WTC11 (cell line): Measurements from ENCODE around the gene GPAT3.

Experiments used
- CDX4 ChIP-seq: fragments of 250-450 bp; sonication (Bioruptor Pico); IDR thresholded peaks from 2 replicates; pipeline ENCODE4 v1.9.0; 2021; ENCODE audit warnings: moderate library complexity, mild to moderate bottlenecking, inconsistent platforms, borderline replicate concordance
- FOXJ3 ChIP-seq: sonication (generic); formaldehyde crosslinking; IDR thresholded peaks from 2 replicates; pipeline ENCODE4 v1.9.0; 2021; ENCODE audit warnings: missing genetic modification reagents, mild to moderate bottlenecking, borderline replicate concordance
- FOXP4 ChIP-seq: sonication (generic); formaldehyde crosslinking; IDR thresholded peaks from 2 replicates; pipeline ENCODE4 v1.8.0; 2022; ENCODE audit warnings: mild to moderate bottlenecking, missing genetic modification reagents
- SMAD4 ChIP-seq: sonication (generic); formaldehyde crosslinking; IDR thresholded peaks from 2 replicates; pipeline ENCODE4 v1.8.0; 2022; ENCODE audit warnings: mild to moderate bottlenecking, missing genetic modification reagents
- USF1 ChIP-seq: sonication (generic); formaldehyde crosslinking; IDR thresholded peaks from 2 replicates; pipeline ENCODE4 v1.8.0; 2022; ENCODE audit warnings: mild to moderate bottlenecking, missing genetic modification reagents
- ZBTB21 ChIP-seq: sonication (generic); formaldehyde crosslinking; IDR thresholded peaks from 2 replicates; pipeline ENCODE4 v1.8.1; 2023; ENCODE audit warnings: mild to moderate bottlenecking, missing genetic modification reagents, borderline replicate concordance
- ZMAT4 ChIP-seq: fragments of 250-450 bp; sonication (Bioruptor Pico); IDR thresholded peaks from 2 replicates; pipeline ENCODE4 v1.9.0; 2021; ENCODE audit warnings: mild to moderate bottlenecking
- ZNF138 ChIP-seq: sonication (generic); formaldehyde crosslinking; conservative IDR thresholded peaks from 2 replicates; pipeline ENCODE4 v1.8.1; 2022; ENCODE audit warnings: mild to moderate bottlenecking, moderate library complexity, missing genetic modification reagents

DNA sequence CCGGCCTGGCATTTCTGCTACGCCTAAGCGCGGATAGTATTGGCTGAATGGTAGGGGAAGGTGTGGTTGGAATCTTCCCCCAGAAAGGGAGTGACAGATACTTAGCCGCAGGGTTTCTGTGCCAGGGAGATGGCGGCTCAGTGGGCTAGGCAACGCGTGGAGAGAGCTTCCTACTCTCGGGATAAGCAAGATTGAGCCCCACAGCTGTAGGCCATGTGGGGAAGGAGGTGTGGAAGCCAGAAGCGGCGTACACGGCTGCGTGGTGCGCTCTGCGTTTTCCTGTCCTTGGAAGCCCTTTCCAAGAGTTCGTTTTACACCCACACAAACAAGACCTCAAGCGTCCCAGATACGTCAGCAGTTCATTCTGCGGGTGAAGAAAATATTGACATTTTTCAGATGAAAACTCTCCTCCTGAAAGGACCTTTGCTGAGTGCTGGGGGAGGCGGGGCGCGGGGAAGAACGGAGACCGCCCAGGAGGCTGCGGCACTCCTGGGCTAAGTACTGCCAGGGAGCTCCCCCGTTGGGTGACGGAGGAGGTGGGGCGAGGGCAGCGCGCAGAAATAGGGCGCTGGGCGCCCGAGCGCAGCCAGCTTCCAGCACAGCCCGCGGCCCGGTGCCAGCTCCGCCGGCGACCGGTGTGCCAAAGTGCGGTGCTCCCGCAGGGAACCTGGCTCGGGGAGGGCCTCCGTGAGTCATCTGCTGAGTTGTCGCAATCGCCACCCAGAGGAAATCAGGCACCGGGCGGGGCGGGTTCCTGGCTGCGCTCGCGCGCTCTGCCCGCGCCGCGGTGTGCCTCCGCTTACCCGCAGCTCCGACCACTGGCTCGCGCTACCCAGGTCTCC lies at the start of gene GPAT3:
- TF ChIP-seq FOXJ3 (CRISPR knock-in tag): no peak
- no peak for TF ChIP-seq ZNF138 (CRISPR knock-in tag)
- TF ChIP-seq ZMAT4 (CRISPR knock-in tag): no peak
- no peak for TF ChIP-seq USF1 (CRISPR knock-in tag)
- TF ChIP-seq FOXP4 (CRISPR knock-in tag): no peak
- no peak for TF ChIP-seq SMAD4 (CRISPR knock-in tag)
- TF ChIP-seq ZBTB21: no peak
- no peak for TF ChIP-seq CDX4
